BLaER1 treated with 17β-estradiol and CSF1 and Interleukin-3, amounts not matched to agents 10 nM and 100 nM (cell line): Measurements from ENCODE around the gene DHX8.
A peak's percentile ranks its signal among the peaks of the same experiment; 100 is the strongest.

ENCODE experiments used
- H3K27ac ChIP-seq, 11 experiments: shearing (Covaris generic); formaldehyde crosslinking; 2 replicates each; pipeline ENCODE4 v1.8.1; 2022
- H3K27me3 ChIP-seq, 11 experiments: shearing (Covaris generic); formaldehyde crosslinking; 2 replicates each; pipeline ENCODE4 v1.8.1; 2022
- H3K36me3 ChIP-seq, 11 experiments: shearing (Covaris generic); formaldehyde crosslinking; 2 replicates each; pipeline ENCODE4 v1.8.1; 2022
- H3K4me1 ChIP-seq, 10 experiments: shearing (Covaris generic); formaldehyde crosslinking; 2 replicates each; pipeline ENCODE4 v1.8.1; 2022
- H3K4me2 ChIP-seq, 11 experiments: shearing (Covaris generic); formaldehyde crosslinking; 2 replicates each; pipeline ENCODE4 v1.8.1; 2022
- H3K4me3 ChIP-seq, 10 experiments: shearing (Covaris generic); formaldehyde crosslinking; 2 replicates each; pipeline ENCODE4 v1.8.1; 2022
- H3K9ac ChIP-seq, 11 experiments: shearing (Covaris generic); formaldehyde crosslinking; 2 replicates each; pipeline ENCODE4 v1.8.1; 2022
- H3K9me3 ChIP-seq, 11 experiments: shearing (Covaris generic); formaldehyde crosslinking; replicated peaks in 1 of 11; 2 replicates each; pipeline ENCODE4 v1.8.1; 2022
- H4K20me1 ChIP-seq, 11 experiments: shearing (Covaris generic); formaldehyde crosslinking; 2 replicates each; pipeline ENCODE4 v1.8.1; 2022
- Cebpa-rat ChIP-seq, 11 experiments: shearing (Covaris generic); IDR thresholded peaks; 2 replicates each; pipeline ENCODE4 v1.8.1; 2022

Gene DHX8

DNA sequence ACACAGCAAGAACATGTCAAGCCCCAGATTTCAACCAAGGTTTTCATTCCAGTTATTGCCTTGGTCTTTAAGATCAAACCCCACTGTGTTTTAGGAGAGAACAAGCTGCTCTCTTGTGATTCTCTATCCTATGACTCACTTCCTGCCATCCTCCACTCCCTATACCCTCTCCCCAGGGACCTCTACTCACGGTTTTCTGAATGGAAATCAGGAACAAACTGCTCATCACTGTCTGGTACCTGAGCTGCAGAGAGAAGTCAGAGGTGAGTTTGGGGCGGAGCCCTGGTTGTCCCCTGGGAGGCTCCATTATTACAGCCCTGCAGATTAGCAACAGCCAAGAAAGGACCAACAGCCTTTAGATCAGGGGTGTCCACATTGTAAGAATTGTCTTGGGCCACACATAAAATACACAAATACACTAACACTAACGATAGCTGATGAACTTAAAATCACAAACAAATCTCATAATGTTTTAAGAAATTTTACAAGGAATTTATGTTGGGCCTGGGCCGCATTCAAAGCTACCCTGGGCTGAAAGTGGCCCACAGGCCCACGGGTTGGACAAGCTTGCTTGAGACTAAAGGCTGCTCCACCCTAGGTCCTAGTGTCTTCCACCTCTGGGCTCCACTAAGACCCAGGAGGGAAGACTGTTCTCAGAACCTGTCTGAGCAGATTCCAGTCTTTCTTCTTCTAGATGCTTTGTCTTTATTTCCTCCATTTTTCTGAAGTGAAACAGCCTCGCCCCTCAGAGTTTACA, 52.6 kb downstream of the DHX8 start:
- no peaks in the 10 kb centered on the region for H3K9me3 ChIP-seq
- H4K20me1 ChIP-seq: no peaks in the 10 kb centered on the region; a peak in 1 of 22 replicates
- no peak for TF ChIP-seq Cebpa-rat (IDR thresholded peaks at IDR 0.05)
- no peaks in the 10 kb centered on the region for H3K36me3 ChIP-seq
- H3K4me2 ChIP-seq: peak overlapping the region; percentile 40 to 87 (median 70)
- no peak overlapping the region for H3K4me3 ChIP-seq
- peaks cover 24 to 42% (median 35%) of the 10 kb centered on the region in 10 experiments for H3K4me1 ChIP-seq
- H3K27ac ChIP-seq: peak overlapping the region in 8 of 11 experiments; percentile 6 to 61 (median 38); a peak in 11 of 22 replicates
- H3K27me3 ChIP-seq: 0 out of 22 replicates have a peak, but pooled peaks cover 0 to under 1% (median 0%) of the 10 kb centered on the region in 11 experiments
- H3K9ac ChIP-seq: peak overlapping the region in 3 of 11 experiments; percentile 14 to 32 (median 24); a peak in 4 of 22 replicates

DNA sequence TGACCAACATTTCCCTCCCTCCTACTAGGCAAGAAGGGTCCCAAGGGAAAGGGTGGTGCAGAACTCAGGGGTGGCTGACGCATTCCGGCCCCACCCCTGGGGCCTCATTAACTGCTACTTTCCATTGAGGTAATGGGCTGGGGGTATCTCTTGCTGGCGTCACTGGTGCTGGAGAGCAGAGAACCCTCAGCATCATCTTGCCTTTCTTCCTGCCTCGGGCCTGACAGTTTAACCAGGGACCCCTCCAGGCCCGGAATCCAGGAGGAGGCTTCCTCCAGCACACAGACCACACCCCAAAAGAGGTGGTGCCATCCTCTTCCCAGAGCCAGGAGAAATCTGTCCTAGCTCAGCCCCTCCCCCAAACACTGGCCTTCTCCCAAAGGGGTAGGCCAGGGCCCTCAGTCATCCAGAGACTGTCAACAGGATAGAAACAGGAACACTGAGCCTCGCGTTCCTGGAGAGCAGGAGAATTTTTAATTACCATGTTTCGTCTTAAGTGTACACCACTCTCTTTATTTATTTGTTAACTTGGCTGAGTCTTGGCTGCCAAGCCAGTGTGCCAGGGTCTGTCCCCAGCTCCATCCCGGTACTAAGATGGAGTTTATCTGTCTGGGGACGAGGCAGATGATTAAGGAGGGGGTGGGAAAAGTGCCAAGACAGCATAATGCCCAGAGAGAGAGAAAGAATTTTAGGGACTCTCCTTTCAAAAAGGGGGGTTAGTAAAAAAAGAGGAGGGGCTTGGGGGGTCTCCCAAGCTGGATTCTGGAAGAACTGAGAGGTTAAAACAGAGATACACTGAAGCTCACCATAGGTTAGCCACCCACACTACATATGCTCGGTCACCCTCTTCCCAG, 57.3 kb downstream of the DHX8 start:
- Histone ChIP-seq H3K4me1 (peaks cover 16 to 49% (median 37%) of the 10 kb centered on the region in 10 experiments), H3K4me2 (peak overlapping the region; percentile 14 to 64 (median 33); a peak in 18 of 22 replicates), H3K9ac (no peak overlapping the region), H3K27ac (no peak overlapping the region), H4K20me1 (peaks cover 0 to 4% (median 0%) of the 10 kb centered on the region in 11 experiments; a peak in 4 of 22 replicates), H3K4me3 (no peak overlapping the region), H3K27me3 (peaks cover 29 to 46% (median 38%) of the 10 kb centered on the region in 11 experiments), H3K9me3 (no peaks in the 10 kb centered on the region), H3K36me3 (no peaks in the 10 kb centered on the region)
- TF ChIP-seq Cebpa-rat (IDR thresholded peaks at IDR 0.05): no peak

- Histone ChIP-seq H3K9ac (no peak overlapping the region), H3K4me1 (peaks cover 10 to 43% (median 31%) of the 10 kb centered on the region in 10 experiments; a peak in 19 of 20 replicates), H3K36me3 (no peaks in the 10 kb centered on the region), H3K9me3 (no peaks in the 10 kb centered on the region), H3K27me3 (peaks cover 40 to 60% (median 53%) of the 10 kb centered on the region in 11 experiments), H3K4me2 (no peak overlapping the region), H4K20me1 (peaks cover 0 to 4% (median 0%) of the 10 kb centered on the region in 11 experiments; a peak in 4 of 22 replicates), H3K27ac (no peak overlapping the region), H3K4me3 (no peak overlapping the region)
- no peak for TF ChIP-seq Cebpa-rat (IDR thresholded peaks at IDR 0.05)
Observed at GRCh38 chr17:43542859-43543258, 59.1 kb downstream of the DHX8 start.

DNA sequence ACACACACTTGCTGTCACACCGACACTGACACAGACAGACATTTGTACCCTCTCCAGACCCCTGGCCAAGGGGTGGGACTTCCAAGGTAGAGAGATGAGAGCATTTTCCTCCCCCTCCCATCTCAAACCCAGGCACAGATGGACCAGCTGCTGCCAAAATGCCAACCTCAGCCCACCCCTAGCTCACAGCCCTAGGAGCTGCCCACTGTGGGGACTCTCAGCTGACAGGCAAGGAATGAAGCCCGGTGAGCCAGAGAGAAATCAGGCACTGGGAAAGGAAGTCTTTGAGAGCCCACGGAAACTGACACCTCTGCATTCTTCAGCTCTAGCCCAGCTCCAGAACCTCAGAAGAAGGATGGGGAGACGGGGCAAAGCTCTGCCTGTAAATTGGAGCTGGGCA, 59.5 kb downstream of the DHX8 start:
- Histone ChIP-seq H3K4me1 (peaks cover 10 to 42% (median 31%) of the 10 kb centered on the region in 10 experiments; a peak in 19 of 20 replicates), H3K36me3 (no peaks in the 10 kb centered on the region), H3K27me3 (peaks cover 40 to 64% (median 56%) of the 10 kb centered on the region in 11 experiments), H3K9me3 (no peaks in the 10 kb centered on the region), H3K4me2 (peak overlapping the region in 2 of 11 experiments; percentile 97 to 98; a peak in 2 of 22 replicates), H3K27ac (no peak overlapping the region), H3K9ac (no peak overlapping the region), H4K20me1 (peaks cover 0 to 4% (median 0%) of the 10 kb centered on the region in 11 experiments; a peak in 4 of 22 replicates), H3K4me3 (no peak overlapping the region)
- no peak for TF ChIP-seq Cebpa-rat (IDR thresholded peaks at IDR 0.05)

GRCh38 chr17:43543771-43544575, 60.2 kb downstream of the DHX8 start:
- H3K4me3 ChIP-seq: 0 out of 20 replicates have a peak overlapping the region, but pooled peaks of 1 of the 10 experiments have one; percentile 81
- no peak for TF ChIP-seq Cebpa-rat (IDR thresholded peaks at IDR 0.05)
- no peak overlapping the region for H3K27ac ChIP-seq
- peaks cover 10 to 40% (median 31%) of the 10 kb centered on the region in 10 experiments; a peak in 19 of 20 replicates for H3K4me1 ChIP-seq
- H3K36me3 ChIP-seq: no peaks in the 10 kb centered on the region
- H3K9ac ChIP-seq: no peak overlapping the region
- H3K4me2 ChIP-seq: peak overlapping the region in 9 of 11 experiments; percentile 91 to 100 (median 98); a peak in 18 of 22 replicates
- H3K27me3 ChIP-seq: peaks cover 40 to 64% (median 56%) of the 10 kb centered on the region in 11 experiments
- H3K9me3 ChIP-seq: no peaks in the 10 kb centered on the region
- peaks cover 0 to 4% (median 0%) of the 10 kb centered on the region in 11 experiments; a peak in 4 of 22 replicates for H4K20me1 ChIP-seq

DNA sequence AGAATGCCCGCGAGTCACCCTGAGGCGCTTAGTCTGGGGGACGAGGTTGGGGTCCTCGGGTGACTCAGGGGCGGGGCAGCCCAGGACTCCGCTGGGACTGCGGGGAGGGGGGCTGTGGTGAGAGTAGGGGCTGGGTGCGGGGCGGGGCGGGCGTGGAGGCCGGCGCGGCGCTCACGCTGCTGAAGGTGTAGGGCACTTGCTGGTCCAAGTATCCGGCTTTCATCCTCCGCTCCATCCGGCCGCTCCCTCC, 61.5 kb downstream of the DHX8 start:
- peak overlapping the region in 5 of 11 experiments; percentile 17 to 80 (median 71); a peak in 6 of 22 replicates for H3K27ac ChIP-seq
- peak overlapping the region; percentile 63 to 81 (median 68) for H3K4me3 ChIP-seq
- no peaks in the 10 kb centered on the region for H3K9me3 ChIP-seq
- TF ChIP-seq Cebpa-rat (IDR thresholded peaks at IDR 0.05): no peak
- peaks cover 0 to 4% (median 0%) of the 10 kb centered on the region in 11 experiments; a peak in 4 of 22 replicates for H4K20me1 ChIP-seq
- peak overlapping the region in 10 of 11 experiments; percentile 65 to 83 (median 78); a peak in 18 of 22 replicates for H3K9ac ChIP-seq
- H3K36me3 ChIP-seq: no peaks in the 10 kb centered on the region
- H3K27me3 ChIP-seq: peaks cover 40 to 64% (median 56%) of the 10 kb centered on the region in 11 experiments
- H3K4me1 ChIP-seq: peaks cover 10 to 40% (median 31%) of the 10 kb centered on the region in 10 experiments; a peak in 19 of 20 replicates
- peak overlapping the region; percentile 91 to 100 (median 98) for H3K4me2 ChIP-seq

GRCh38 chr17:43546319-43547188, 62.8 kb downstream of the DHX8 start, which contains the start of gene ETV4:
TSS of gene ETV4 (minus strand) at chr17:43546340. CDS start at chr17:43545617, 723 bp downstream.
- no peaks in the 10 kb centered on the region for H3K36me3 ChIP-seq
- peak within 1 kb of the TSS; percentile 91 to 100 (median 98) for H3K4me2 ChIP-seq
- peak within 1 kb of the TSS; percentile 63 to 81 (median 68) for H3K4me3 ChIP-seq
- peaks cover 0 to 4% (median 0%) of the 10 kb centered on the region in 11 experiments; a peak in 4 of 22 replicates for H4K20me1 ChIP-seq
- H3K27me3 ChIP-seq: peaks cover 40 to 62% (median 56%) of the 10 kb centered on the region in 11 experiments
- TF ChIP-seq Cebpa-rat (IDR thresholded peaks at IDR 0.05): no peak
- peak within 1 kb of the TSS in 9 of 11 experiments; percentile 41 to 80 (median 71); a peak in 17 of 22 replicates for H3K27ac ChIP-seq
- no peaks in the 10 kb centered on the region for H3K9me3 ChIP-seq
- H3K9ac ChIP-seq: peak within 1 kb of the TSS; percentile 54 to 83 (median 76); a peak in 21 of 22 replicates
- peaks cover 14 to 27% (median 23%) of the 10 kb centered on the region in 10 experiments; a peak in 19 of 20 replicates for H3K4me1 ChIP-seq
